Breast epithelium (tissue), 4 donors: Measurements from ENCODE around the gene DEAF1. TPM values are rescaled to one million over a fixed set of nuclear protein-coding genes. Genes with fewer than 3 reads are reported as not detected.

Experiments
- DNase-seq, 2 donors: peaks; one replicate each; pipeline ENCODE4 v3.0.0-alpha.2; 2019; ENCODE audit warnings: low spot score in 2 of 2
- H3K27ac ChIP-seq, 2 donors: fragments of 200-600 bp; sonication (generic) in 1 of 2; one replicate each; pipeline ENCODE4 v1.5.1; 2016 to 2019; ENCODE audit warnings: mild to moderate bottlenecking in 1 of 2
- H3K27me3 ChIP-seq, 2 donors: fragments of 200-600 bp; sonication (generic) in 1 of 2; one replicate each; pipeline versions ENCODE4 v1.5.1 to v1.6.0; 2017 to 2019; ENCODE audit warnings: control low read depth in 1 of 2, mild to moderate bottlenecking in 1 of 2
- H3K36me3 ChIP-seq: fragments of 200-600 bp; one replicate; pipeline ENCODE4 v1.5.1; 2019
- H3K4me1 ChIP-seq, 2 donors: fragments of 200-600 bp; sonication (generic); one replicate each; pipeline ENCODE4 v1.5.1; 2016 to 2019; ENCODE audit warnings: control low read depth in 1 of 2
- H3K4me3 ChIP-seq, 3 donors: fragments of 200-600 bp; sonication (generic); 1 replicate in 2 of 3; 2 replicates in 1 of 3; pipeline ENCODE4 v1.5.1; 2016 to 2019; ENCODE audit warnings: mild to moderate bottlenecking in 3 of 3, moderate library complexity in 2 of 3
- H3K9me3 ChIP-seq, 2 donors: fragments of 200-600 bp; sonication (generic) in 1 of 2; one replicate each; pipeline ENCODE4 v1.5.1; 2016 to 2019; ENCODE audit warnings: control low read depth in 1 of 2
- CTCF ChIP-seq, 3 donors: fragments of 450-650 bp; IDR thresholded peaks; one replicate each; pipeline ENCODE4 v1.5.1; 2016 to 2017; ENCODE audit warnings: antibody characterized with exemption in 3 of 3, mild to moderate bottlenecking in 3 of 3, moderate library complexity in 3 of 3
- POLR2A ChIP-seq: fragments of 450-650 bp; IDR thresholded peaks from one replicate; pipeline ENCODE4 v1.6.1; 2016; ENCODE audit warnings: antibody characterized with exemption, mild to moderate bottlenecking, moderate library complexity
- POLR2AphosphoS5 ChIP-seq, 3 donors: sonication (generic); formaldehyde crosslinking; IDR thresholded peaks; one replicate each; pipeline ENCODE4 v1.6.1; 2017; ENCODE audit warnings: antibody characterized with exemption in 3 of 3
- intact Hi-C: fragments of 100-400 bp; cut with DNase I; formaldehyde crosslinking; loops from one replicate; pipeline ENCODE4 v1.15.1; 2023; ENCODE audit warnings: low total_unique reads
- total RNA-seq, 3 donors: library from RNA; depleted of rRNA; stranded (reverse); fragments of >200 nt; gene quantifications; one replicate each; pipeline ENCODE4 v1.1.0, GENCODE V29; 2016

Gene DEAF1
- total RNA-seq, 3 donors from 2014 or later, result 25.3 to 42.6 (median 39.8) TPM

- no peak for DNase-seq
- no peaks in the 10 kb centered on the region for H3K9me3 ChIP-seq
- intact Hi-C loops, result no loop called here
- no peak overlapping the region for H3K27ac ChIP-seq
- peaks cover 5% of the 10 kb centered on the region for H3K36me3 ChIP-seq
- TF ChIP-seq POLR2AphosphoS5 (IDR thresholded peaks at IDR 0.05), result no peak
- TF ChIP-seq CTCF (IDR thresholded peaks at IDR 0.05), result no peak
- no peak for TF ChIP-seq POLR2A
- H3K4me3 ChIP-seq, result no peak overlapping the region
- H3K4me1 ChIP-seq, result peaks cover 10 to 13% of the 10 kb centered on the region in 2 donors
- no peaks in the 10 kb centered on the region for H3K27me3 ChIP-seq
Observed at GRCh38 chr11:611001-611996, 83.7 kb downstream of the DEAF1 start.

DNA sequence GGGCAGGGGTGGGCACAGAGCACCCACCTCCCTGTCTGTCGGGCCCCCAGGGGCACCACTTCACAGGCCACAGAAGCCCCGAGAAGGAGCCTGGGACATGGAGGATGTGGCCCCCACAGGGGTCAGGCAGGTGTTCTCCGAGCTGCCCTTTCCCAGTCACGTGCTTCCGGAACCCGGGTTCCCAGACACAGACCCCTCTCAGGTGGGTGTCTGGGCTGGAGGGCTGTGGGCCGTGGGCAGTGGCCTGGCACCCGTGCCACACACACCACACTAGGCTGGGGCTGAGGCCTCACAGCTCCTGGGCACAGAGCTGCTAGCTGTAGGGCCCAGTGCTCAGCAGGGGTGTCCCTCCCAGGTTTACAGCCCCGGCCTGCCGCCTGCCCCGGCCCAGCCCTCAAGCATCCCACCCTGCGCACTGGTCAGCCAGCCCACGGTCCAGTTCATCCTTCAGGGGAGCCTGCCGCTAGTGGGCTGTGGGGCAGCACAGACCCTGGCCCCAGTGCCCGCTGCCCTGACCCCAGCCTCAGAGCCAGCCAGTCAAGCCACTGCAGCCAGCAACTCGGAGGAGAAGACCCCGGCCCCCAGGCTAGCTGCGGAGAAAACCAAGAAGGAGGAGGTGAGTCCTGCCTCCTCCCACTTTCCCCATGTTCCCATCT, 84.7 kb downstream of the DEAF1 start:
- H3K9me3 ChIP-seq, result no peaks in the 10 kb centered on the region
- intact Hi-C loops, result no loop called here
- DNase-seq, result no peak
- peaks cover 10 to 13% of the 10 kb centered on the region in 2 donors for H3K4me1 ChIP-seq
- TF ChIP-seq POLR2AphosphoS5 (IDR thresholded peaks at IDR 0.05), result no peak
- TF ChIP-seq CTCF (IDR thresholded peaks at IDR 0.05), result no peak
- TF ChIP-seq POLR2A, result no peak
- H3K4me3 ChIP-seq, result no peak overlapping the region
- H3K36me3 ChIP-seq, result peaks cover 5% of the 10 kb centered on the region
- no peaks in the 10 kb centered on the region for H3K27me3 ChIP-seq
- no peak overlapping the region for H3K27ac ChIP-seq

DNA sequence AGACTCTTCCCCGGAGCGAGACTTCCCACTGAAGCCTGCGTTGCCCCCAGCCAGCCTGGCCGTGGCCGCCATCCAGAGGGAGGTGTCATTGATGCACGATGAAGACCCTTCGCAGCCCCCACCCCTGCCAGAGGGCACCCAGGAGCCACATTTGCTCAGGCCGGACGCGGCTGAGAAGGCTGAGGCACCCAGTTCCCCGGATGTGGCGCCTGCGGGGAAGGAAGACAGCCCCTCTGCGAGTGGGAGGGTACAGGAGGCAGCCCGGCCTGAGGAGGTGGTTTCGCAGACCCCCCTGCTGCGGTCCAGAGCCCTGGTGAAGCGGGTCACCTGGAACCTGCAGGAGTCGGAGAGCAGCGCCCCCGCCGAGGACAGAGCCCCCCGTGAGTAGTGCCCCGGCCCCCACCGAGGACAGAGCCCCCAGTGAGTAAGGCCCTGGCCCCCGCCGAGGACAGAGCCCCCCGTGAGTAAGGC, 85.6 kb downstream of the DEAF1 start:
- peaks cover 3 to 9% of the 10 kb centered on the region in 2 donors for H3K4me1 ChIP-seq
- H3K36me3 ChIP-seq, result peaks cover 11% of the 10 kb centered on the region
- H3K27me3 ChIP-seq, result no peaks in the 10 kb centered on the region
- TF ChIP-seq POLR2AphosphoS5 (IDR thresholded peaks at IDR 0.05), result no peak
- TF ChIP-seq POLR2A, result no peak
- no peak for TF ChIP-seq CTCF (IDR thresholded peaks at IDR 0.05)
- intact Hi-C loops, result no loop called here
- no peak for DNase-seq
- no peak overlapping the region for H3K4me3 ChIP-seq
- no peak overlapping the region for H3K27ac ChIP-seq
- H3K9me3 ChIP-seq, result no peaks in the 10 kb centered on the region

DNA sequence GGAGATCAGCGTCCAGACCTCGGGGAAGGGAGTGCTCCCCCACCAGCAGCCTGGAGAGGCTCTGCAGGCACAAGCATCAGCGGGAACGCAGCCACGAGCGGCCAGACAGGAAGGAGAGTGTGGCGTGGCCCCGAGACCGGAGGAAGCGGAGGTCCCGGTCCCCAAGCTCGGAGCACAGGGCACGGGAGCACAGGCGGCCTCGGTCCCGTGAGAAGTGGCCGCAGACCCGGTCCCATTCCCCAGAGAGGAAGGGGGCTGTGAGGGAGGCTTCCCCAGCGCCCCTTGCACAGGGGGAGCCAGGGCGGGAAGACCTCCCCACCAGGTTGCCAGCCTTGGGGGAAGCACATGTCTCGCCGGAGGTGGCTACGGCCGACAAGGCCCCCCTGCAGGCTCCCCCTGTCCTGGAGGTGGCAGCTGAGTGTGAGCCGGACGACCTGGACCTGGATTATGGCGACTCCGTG, 86.2 kb downstream of the DEAF1 start:
- no peaks in the 10 kb centered on the region for H3K27me3 ChIP-seq
- H3K27ac ChIP-seq, result no peak overlapping the region
- no peak for DNase-seq
- no peaks in the 10 kb centered on the region for H3K9me3 ChIP-seq
- H3K4me3 ChIP-seq, result no peak overlapping the region
- intact Hi-C loops, result no loop called here
- H3K4me1 ChIP-seq, result peaks cover 0 to 3% of the 10 kb centered on the region in 2 donors
- H3K36me3 ChIP-seq, result peaks cover 11% of the 10 kb centered on the region
- TF ChIP-seq CTCF (IDR thresholded peaks at IDR 0.05), result no peak
- TF ChIP-seq POLR2AphosphoS5 (IDR thresholded peaks at IDR 0.05), result no peak
- TF ChIP-seq POLR2A, result no peak
